GM12891 (cell line): ENCODE data around the gene LUZP4.

ENCODE experiments used
- PAX5 ChIP-seq: IDR thresholded peaks from 2 replicates; pipeline ENCODE4 v1.6.1; 2011; ENCODE audit warnings: low read length, moderate library complexity, mild to moderate bottlenecking; ENCODE audit not compliant: insufficient read depth, severe bottlenecking
- POLR2A ChIP-seq: IDR thresholded peaks from 2 replicates; pipeline ENCODE4 v1.6.1; 2011; ENCODE audit warnings: low read depth, low read length, control low read depth
- POLR2AphosphoS5 ChIP-seq: IDR thresholded peaks from 2 replicates; pipeline ENCODE4 v1.6.1; 2011; ENCODE audit warnings: low read depth, low read length, control low read depth
- POU2F2 ChIP-seq: IDR thresholded peaks from 2 replicates; pipeline ENCODE4 v1.6.1; 2011; ENCODE audit warnings: low read depth, mild to moderate bottlenecking, control low read depth, low read length, moderate library complexity
- SPI1 ChIP-seq: IDR thresholded peaks from 2 replicates; pipeline ENCODE4 v1.6.1; 2011; ENCODE audit warnings: low read depth, low read length, control low read depth
- TAF1 ChIP-seq: IDR thresholded peaks from 2 replicates; pipeline ENCODE4 v1.6.1; 2011; ENCODE audit warnings: low read depth, low read length, control low read depth

DNA sequence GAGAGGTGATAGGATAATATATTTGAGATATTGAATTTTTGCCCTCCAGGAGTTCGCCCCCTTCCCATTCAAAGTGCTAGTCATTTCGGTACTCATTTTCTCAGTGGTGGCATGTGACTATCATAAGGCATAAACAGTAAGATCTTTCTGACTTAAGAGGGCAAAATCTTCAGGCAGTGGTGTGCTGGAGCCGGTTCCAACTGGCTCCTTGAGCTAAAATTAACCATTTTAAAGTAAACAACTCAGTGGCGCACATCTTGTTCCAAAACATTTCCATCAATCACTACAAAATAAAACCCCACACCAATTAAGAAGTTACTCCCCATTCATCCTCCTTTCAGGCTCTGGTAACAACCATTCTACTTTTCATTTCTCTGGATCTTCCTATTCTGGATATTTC lies 43.3 kb downstream of the LUZP4 start:
- TF ChIP-seq TAF1 (no peak), POLR2AphosphoS5 (no peak), POLR2A (no peak), SPI1 (no peak), POU2F2 (no peak), PAX5 (no peak)
